HEK293T (cell line): Measurements from ENCODE around the gene MRPS26.

Experiments
- CTCF ChIA-PET: fragments of 350-600 bp; formaldehyde crosslinking; extraction: SDS; loops from one replicate; lab custom pipeline; 2021; ENCODE audit warnings: antibody characterized with exemption, inconsistent platforms; lab: Yijun Ruan, JAX
- POLR2A ChIA-PET: fragments of 350-600 bp; formaldehyde crosslinking; extraction: SDS; loops from one replicate; lab custom pipeline; 2020; ENCODE audit warnings: antibody characterized with exemption, inconsistent platforms; lab: Yijun Ruan, JAX
- DNase-seq: peaks from one replicate; pipeline ENCODE4 v3.0.0; 2012; ENCODE audit warnings: mixed read lengths; ENCODE audit errors: extremely low spot score
- ARNT ChIP-seq: fragments of 450-650 bp; IDR thresholded peaks from 2 replicates; pipeline ENCODE4 v1.6.1; 2017; ENCODE audit warnings: mild to moderate bottlenecking
- BHLHE40 ChIP-seq: fragments of 450-650 bp; IDR thresholded peaks from 2 replicates; pipeline ENCODE4 v1.6.1; 2016; ENCODE audit warnings: mild to moderate bottlenecking, moderate library complexity, borderline replicate concordance
- CTBP1 ChIP-seq: fragments of 450-650 bp; IDR thresholded peaks from 2 replicates; pipeline ENCODE4 v1.6.1; 2016; ENCODE audit warnings: borderline replicate concordance
- ELF4 ChIP-seq: fragments of 450-650 bp; IDR thresholded peaks from 2 replicates; pipeline ENCODE4 v1.6.1; 2017; ENCODE audit warnings: antibody characterized with exemption
- FOXA1 ChIP-seq: fragments of 450-650 bp; IDR thresholded peaks from 2 replicates; pipeline ENCODE4 v1.6.1; 2016; ENCODE audit warnings: mild to moderate bottlenecking
- FOXK2 ChIP-seq: fragments of 450-650 bp; IDR thresholded peaks from 2 replicates; pipeline ENCODE4 v1.6.1; 2016; ENCODE audit warnings: mild to moderate bottlenecking
- FOXM1 ChIP-seq: fragments of 450-650 bp; IDR thresholded peaks from 2 replicates; pipeline ENCODE4 v1.6.1; 2017; ENCODE audit warnings: mild to moderate bottlenecking, borderline replicate concordance
- HDGF ChIP-seq: fragments of 450-650 bp; IDR thresholded peaks from 2 replicates; pipeline ENCODE4 v1.6.1; 2017; ENCODE audit warnings: antibody characterized with exemption, borderline replicate concordance
- L3MBTL2 ChIP-seq: fragments of 450-650 bp; conservative IDR thresholded peaks from 2 replicates; pipeline ENCODE4 v1.6.1; 2016; ENCODE audit warnings: mild to moderate bottlenecking
- LEF1 ChIP-seq: fragments of 450-650 bp; IDR thresholded peaks from 2 replicates; pipeline ENCODE4 v1.6.1; 2017; ENCODE audit warnings: mild to moderate bottlenecking, borderline replicate concordance
- NFRKB ChIP-seq: fragments of 450-650 bp; IDR thresholded peaks from 2 replicates; pipeline ENCODE4 v1.6.1; 2016; ENCODE audit warnings: mild to moderate bottlenecking, moderate library complexity
- PKNOX1 ChIP-seq: fragments of 450-650 bp; IDR thresholded peaks from 2 replicates; pipeline ENCODE4 v1.6.1; 2016
- SP1 ChIP-seq: fragments of 450-650 bp; IDR thresholded peaks from 2 replicates; pipeline ENCODE4 v1.6.1; 2017
- SUZ12 ChIP-seq: fragments of 450-650 bp; IDR thresholded peaks from 2 replicates; pipeline ENCODE4 v1.6.1; 2016; ENCODE audit warnings: mild to moderate bottlenecking
- TARDBP ChIP-seq: fragments of 450-650 bp; IDR thresholded peaks from 2 replicates; pipeline ENCODE4 v1.6.1; 2016
- ZNF384 ChIP-seq: fragments of 450-650 bp; IDR thresholded peaks from 2 replicates; pipeline ENCODE4 v1.6.1; 2016

MRPS26 gene

DNA sequence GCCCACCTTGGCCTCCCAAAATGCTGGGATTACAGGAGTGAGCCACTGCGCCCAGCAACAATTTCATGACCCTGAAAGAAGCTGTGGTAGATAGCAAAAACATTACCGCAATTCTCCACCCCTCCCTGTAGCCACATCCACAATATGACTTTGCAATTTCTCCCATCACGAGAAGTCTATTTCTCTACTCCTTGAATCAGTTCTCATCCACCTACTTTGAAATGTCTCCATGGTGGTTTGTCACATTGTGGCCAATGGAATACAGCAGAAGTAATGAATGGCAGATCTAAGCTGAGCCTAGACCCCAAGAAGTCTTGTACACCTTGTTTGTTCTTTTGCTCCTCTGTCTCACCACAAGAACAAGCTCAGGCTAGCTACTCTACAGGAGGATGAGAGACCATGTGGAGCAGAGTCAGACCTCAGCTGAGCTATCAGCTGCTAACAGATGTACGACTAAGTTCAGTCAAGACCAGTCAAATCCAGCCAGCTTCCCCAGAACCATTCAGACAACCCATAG lies 31.8 kb downstream of the MRPS26 start:
- CTCF ChIA-PET: interaction anchor here (0.6 to 1.1 kb wide), 2 partner anchors 24 to 425 kb away, joined by 3 to 4 read pairs; partner anchors contain the start of gene NOP56
- POLR2A ChIA-PET: no interaction called here
- DNase-seq: no peak
- TF ChIP-seq FOXM1: no peak
- no peak for TF ChIP-seq BHLHE40
- no peak for TF ChIP-seq HDGF
- TF ChIP-seq CTBP1: no peak
- TF ChIP-seq NFRKB: no peak
- no peak for TF ChIP-seq SUZ12
- no peak for TF ChIP-seq ELF4
- TF ChIP-seq FOXK2: no peak
- TF ChIP-seq ARNT: no peak
- TF ChIP-seq PKNOX1: no peak
- no peak for TF ChIP-seq SP1
- TF ChIP-seq LEF1: no peak

DNA sequence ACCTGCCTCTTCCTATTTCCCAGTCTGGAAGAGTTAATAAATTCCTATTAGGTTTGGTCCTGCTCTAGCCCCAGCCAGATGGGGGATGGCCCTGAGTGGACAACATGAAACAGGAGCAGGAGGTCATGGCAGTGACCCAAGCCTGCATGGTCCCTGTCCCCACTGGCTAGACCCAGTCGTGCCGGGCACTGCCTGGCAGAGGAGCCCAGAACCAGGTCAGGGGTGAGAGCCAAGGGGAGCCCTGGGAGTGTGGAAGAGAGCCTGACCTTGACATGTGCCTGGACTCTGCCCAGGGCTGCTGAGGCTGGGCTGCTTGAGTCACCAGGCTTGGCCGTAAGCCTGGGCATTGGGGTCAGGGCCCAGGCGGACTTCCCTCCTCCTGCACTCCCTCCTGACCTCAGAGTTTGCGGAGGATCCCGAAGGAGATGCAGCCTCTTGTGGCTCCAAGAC lies 35.1 kb downstream of the MRPS26 start:
- DNase-seq: no peak
- POLR2A ChIA-PET: no interaction called here
- TF ChIP-seq TARDBP (no peak), BHLHE40 (no peak), ELF4 (no peak), ZNF384 (no peak), LEF1 (no peak), SP1 (no peak), FOXM1 (no peak), CTBP1 (no peak), NFRKB (no peak), FOXA1 (no peak), L3MBTL2 (no peak), FOXK2 (no peak), PKNOX1 (no peak), SUZ12 (no peak)
- CTCF ChIA-PET: no interaction called here

- ChIA-PET CTCF (no interaction called here), POLR2A (no interaction called here)
- no peak for DNase-seq
- TF ChIP-seq LEF1 (no peak), CTBP1 (no peak), FOXK2 (no peak)
Measured at GRCh38 chr20:3081641-3082040, 35.8 kb downstream of the MRPS26 start.

GRCh38 chr20:3082306-3082951 lies 36.6 kb downstream of the MRPS26 start:
- no peak for TF ChIP-seq BHLHE40
- no peak for TF ChIP-seq FOXK2
- TF ChIP-seq CTBP1: no peak
- no peak for TF ChIP-seq SUZ12
- TF ChIP-seq LEF1: no peak
- TF ChIP-seq FOXA1: no peak
- TF ChIP-seq SP1: no peak
- no peak for TF ChIP-seq FOXM1
- no peak for TF ChIP-seq PKNOX1
- DNase-seq: no peak
- POLR2A ChIA-PET: no interaction called here
- CTCF ChIA-PET: no interaction called here

GRCh38 chr20:3082955-3083952 lies 37.4 kb downstream of the MRPS26 start:
- ChIA-PET POLR2A (interaction anchor here (0.7 kb wide), 1 partner anchor 38 kb away, joined by 3 read pairs; the partner anchor contains the start of gene MRPS26), CTCF (no interaction called here)
- no peak for DNase-seq
- TF ChIP-seq FOXM1: no peak
- no peak for TF ChIP-seq ZNF384
- TF ChIP-seq PKNOX1: no peak
- no peak for TF ChIP-seq HDGF
- no peak for TF ChIP-seq ARNT
- TF ChIP-seq CTBP1: no peak
- TF ChIP-seq SP1: no peak
- TF ChIP-seq BHLHE40: no peak
